Central memory CD8-positive, alpha-beta T cell (primary cell): Measurements from ENCODE around the gene LIF.

Experiments
- ATAC-seq: fragments of 150-1000 bp; cut with Tn5 transposase; replicated peaks from 2 replicates; pipeline ENCODE4 v1.10.0; 2022; ENCODE audit warnings: mild to moderate bottlenecking, moderate FRiP score, moderate number of reproducible peaks; ENCODE audit not compliant: poor library complexity, severe bottlenecking; ENCODE audit errors: extremely low read depth
- DNase-seq, 2 donors: peaks; one replicate each; pipeline ENCODE4 v3.0.0; 2021; ENCODE audit warnings: low spot score in 2 of 2
- H3K27ac Mint-ChIP-seq: one replicate; pipeline ENCODE4 v1.8.0; 2022; ENCODE audit warnings: low read depth, mild to moderate bottlenecking, moderate library complexity, mixed read lengths
- H3K27me3 Mint-ChIP-seq: one replicate; pipeline ENCODE4 v1.8.0; 2022; ENCODE audit warnings: mixed read lengths
- H3K36me3 Mint-ChIP-seq: one replicate; pipeline ENCODE4 v1.8.0; 2022; ENCODE audit warnings: mild to moderate bottlenecking, moderate library complexity, mixed read lengths; ENCODE audit not compliant: insufficient read depth
- H3K4me1 Mint-ChIP-seq: one replicate; pipeline ENCODE4 v1.8.0; 2022; ENCODE audit warnings: mixed read lengths
- H3K4me3 Mint-ChIP-seq: one replicate; pipeline ENCODE4 v1.8.0; 2022; ENCODE audit warnings: mild to moderate bottlenecking, moderate library complexity, mixed read lengths
- H3K9me3 Mint-ChIP-seq: one replicate; pipeline ENCODE4 v1.8.0; 2022; ENCODE audit warnings: mixed read lengths

Gene LIF

DNA sequence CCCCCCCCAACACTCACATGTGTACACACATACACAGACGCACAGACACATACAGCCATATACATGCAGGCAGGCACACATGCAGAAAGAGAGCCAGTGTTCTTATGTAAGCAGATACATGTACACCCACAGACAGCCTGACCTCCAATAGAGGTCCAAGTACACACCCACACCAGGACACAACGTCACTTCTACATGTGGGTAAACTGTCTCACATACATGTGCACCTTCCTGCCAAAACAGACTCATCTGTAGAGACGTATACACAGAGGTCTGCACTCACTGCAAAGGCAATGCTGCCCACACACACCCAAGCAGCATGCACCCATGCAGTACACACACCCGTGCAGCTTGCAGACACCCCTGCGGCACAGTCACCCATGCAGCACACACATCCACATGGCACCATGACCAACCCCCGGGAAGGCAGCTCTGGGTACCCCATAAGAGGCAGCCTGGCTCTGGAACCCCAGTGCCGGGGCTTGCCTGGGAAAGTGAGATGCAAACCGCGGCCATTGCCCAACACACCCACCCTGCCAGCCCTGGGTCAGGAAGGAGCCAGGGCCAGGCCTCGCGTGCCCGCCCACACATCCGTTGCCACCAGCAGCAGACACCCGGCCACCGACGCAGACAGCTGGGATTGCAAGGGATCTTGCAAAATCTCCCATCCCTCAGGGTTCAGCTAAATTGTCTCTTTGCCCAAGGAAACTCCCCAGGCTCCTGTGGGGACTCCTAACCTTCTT lies 32.7 kb upstream of the LIF start:
- Mint-ChIP-seq H3K4me3 (no peak overlapping the region), H3K9me3 (no peaks in the 10 kb centered on the region), H3K36me3 (peaks cover 6% of the 10 kb centered on the region), H3K4me1 (peaks cover 14% of the 10 kb centered on the region), H3K27ac (no peak overlapping the region), H3K27me3 (peaks cover 41% of the 10 kb centered on the region)
- no peak for DNase-seq
- ATAC-seq, result no peak

DNA sequence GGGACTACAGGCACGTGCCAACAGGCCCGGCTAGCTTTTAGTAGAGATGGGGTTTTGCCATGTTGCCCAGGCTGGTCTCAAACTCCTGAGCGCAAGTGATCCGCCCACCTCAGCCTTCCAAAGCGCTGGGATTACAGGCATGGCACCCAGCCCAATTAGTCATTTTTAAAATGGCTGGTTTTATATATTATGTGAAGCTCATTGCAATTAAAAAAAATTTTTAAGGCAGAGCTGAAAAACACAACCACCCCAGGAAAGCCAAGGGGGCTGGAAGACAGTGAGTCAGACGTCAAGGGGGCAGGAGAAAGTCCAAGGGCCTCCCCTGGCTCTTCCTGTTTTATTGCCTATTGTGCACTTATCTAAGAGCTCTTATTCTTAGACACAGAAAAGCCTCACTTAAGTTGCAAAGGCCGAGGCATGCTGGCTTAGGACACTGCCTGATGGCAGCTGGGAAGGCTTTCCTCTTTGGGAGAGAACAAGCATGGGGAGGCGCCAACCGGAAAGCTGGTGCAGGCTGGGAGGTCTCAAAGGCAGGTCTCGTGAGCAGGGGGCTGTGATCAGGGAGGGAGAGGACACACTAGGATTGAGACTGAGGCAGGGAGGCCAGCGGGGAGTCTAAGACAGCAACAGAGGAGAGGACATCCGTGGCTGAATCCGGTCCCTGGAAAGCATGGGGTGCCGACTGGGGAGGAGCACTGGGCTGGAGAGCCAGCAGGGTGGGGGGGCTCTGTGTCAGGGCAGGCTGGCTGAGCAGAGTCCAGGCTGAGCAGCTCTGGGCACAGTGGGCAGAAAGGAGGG lies 31.2 kb upstream of the LIF start:
- Mint-ChIP-seq H3K27me3 (peaks cover 41% of the 10 kb centered on the region), H3K9me3 (no peaks in the 10 kb centered on the region), H3K4me3 (no peak overlapping the region), H3K36me3 (peaks cover 6% of the 10 kb centered on the region), H3K4me1 (peaks cover 14% of the 10 kb centered on the region), H3K27ac (no peak overlapping the region)
- ATAC-seq (no peak), DNase-seq (no peak)

DNA sequence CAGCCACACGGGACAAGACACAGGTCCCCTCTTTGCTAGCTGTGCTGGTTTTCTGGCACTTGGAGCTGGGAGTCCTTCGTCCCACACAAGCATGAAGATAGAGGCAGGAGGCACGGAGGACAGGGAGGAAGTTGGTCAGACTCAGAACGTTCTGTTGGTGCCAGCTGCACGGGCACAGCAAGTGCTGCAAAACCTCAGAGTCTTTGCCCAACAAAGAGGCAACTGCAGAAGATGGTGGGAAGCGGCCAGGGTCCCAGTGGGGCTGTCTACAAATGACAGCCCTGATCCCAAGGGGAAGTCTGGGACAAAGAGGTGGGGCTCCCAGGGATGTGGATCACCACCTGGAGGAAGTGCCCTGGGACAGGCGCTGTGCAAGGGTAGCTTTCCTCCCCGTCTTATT lies 29.5 kb upstream of the LIF start:
- Mint-ChIP-seq H3K36me3 (peaks cover 6% of the 10 kb centered on the region), H3K27me3 (peaks cover 41% of the 10 kb centered on the region), H3K4me1 (peaks cover 14% of the 10 kb centered on the region), H3K4me3 (peak overlapping the region; percentile 31), H3K9me3 (no peaks in the 10 kb centered on the region), H3K27ac (no peak overlapping the region)
- ATAC-seq, result no peak
- DNase-seq, result no peak

DNA sequence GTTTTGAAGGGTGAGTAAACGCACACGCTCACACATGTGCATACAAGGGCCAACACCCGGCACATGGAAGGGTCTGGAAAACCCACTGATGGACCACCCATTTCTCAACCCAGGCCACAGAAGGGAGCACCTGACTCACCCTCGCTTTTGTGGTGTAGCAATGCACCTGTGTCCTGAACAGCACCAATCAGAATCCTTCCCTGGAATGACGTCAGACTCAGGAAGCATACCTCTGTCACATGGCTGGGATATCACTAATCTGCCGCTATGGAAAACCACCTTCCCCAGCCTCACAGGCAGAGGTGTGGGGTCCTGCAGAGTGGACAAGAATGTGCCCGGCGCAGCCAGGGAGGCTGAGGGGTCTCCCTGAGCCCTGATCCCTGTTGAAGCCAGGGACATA lies 29.1 kb upstream of the LIF start:
- H3K9me3 Mint-ChIP-seq, result no peaks in the 10 kb centered on the region
- DNase-seq (no peak), ATAC-seq (no peak)
- peaks cover 17% of the 10 kb centered on the region for H3K4me1 Mint-ChIP-seq
- peaks cover 9% of the 10 kb centered on the region for H3K36me3 Mint-ChIP-seq
- H3K27ac Mint-ChIP-seq, result no peak overlapping the region
- peak overlapping the region; percentile 31 for H3K4me3 Mint-ChIP-seq
- peaks cover 41% of the 10 kb centered on the region for H3K27me3 Mint-ChIP-seq

DNA sequence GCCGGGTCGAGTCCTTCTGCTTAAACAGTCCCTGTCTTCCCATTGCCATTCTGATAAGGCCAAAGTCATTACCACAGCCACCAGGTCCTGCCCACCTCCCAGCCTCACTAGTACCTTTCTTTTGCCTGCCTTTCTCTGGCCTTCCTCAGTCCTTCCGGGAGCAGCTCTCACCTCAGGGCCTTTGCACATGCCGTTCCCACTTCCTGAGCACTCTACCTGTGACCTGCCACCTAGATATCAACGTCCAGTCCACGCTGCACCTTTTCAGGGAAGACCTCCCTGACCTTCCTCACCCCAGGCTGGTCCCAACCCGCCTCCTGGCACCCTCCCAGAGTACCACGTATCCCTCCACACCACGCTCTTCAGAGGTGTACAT lies 27.9 kb upstream of the LIF start:
- Mint-ChIP-seq H3K9me3 (no peaks in the 10 kb centered on the region), H3K4me1 (peaks cover 20% of the 10 kb centered on the region), H3K36me3 (peaks cover 11% of the 10 kb centered on the region), H3K27me3 (peaks cover 34% of the 10 kb centered on the region), H3K27ac (no peak overlapping the region), H3K4me3 (no peak overlapping the region)
- no peak for DNase-seq
- ATAC-seq, result no peak

DNA sequence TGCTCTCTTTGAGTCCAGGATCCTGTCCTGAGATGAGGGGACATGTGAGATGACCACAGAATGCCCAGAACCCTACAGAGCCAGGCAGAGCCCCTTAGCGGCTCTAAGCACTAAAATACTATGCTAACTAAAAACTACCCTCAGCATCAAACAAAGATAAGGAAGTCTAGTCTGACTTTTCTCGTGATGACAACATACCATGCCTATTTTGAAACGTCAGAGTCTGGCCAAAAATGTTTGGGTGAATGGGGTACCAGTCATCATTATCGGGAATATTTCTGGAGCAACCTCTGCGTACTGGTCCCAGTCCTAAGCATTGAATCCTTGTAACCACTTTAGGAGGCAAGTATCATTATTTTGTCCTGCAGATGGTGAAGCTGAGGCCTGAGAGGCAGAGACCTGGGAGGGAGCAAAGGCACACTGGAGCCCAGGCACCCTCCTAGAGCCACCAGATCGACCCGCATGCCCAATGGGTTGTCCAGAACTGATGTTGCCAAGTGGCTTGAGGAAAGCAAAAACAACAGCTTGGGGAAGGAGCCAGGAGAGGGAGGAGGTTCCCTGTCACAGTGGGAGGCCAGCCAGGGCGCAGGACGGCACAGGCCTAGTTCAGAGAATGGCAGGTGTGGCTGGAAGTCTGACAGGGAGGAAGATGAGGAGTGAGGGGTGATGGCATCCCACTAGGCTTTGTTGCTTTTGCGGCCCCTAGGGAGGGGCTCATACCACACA lies 27.3 kb upstream of the LIF start:
- no peak overlapping the region for H3K4me3 Mint-ChIP-seq
- peaks cover 20% of the 10 kb centered on the region for H3K4me1 Mint-ChIP-seq

DNA sequence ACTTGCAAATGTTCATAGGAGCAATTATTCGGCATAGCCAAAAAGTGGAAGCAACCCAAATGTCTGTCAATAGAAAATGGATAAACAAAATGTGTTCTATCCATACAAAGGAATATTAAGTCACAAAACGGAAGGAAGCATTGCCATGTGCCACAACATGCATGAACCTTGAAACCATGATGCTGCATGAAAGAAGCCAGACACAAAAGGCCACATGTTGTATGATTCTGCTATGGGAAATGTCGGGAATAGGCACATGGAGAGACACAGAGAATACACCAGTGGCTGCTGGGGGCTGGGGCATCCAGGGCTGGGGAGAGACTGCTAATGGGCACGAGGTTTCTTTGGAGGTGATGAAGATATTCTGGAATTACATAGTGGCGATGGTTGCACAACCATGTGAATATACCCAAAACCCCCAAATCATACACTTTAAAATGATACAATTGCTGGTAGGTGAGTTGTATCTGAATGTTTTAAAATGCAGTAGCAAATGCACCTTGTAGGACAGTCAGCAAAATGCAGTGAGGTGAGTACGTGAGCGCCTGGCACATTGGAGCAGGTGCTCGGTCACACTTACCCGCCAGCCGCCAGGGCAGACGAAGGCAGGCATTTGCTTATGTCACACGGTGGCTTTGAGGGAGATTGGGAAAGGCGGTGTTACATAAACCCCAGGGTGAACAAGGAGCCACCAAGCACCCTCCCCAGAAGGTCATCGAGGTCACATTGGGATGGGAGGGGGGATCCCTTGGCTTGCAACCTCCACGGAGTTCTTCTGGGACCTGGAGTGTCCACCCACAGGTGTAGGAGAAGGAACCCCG lies 26.4 kb upstream of the LIF start:
- Mint-ChIP-seq H3K4me1 (peaks cover 27% of the 10 kb centered on the region), H3K27ac (no peak overlapping the region), H3K27me3 (peaks cover 20% of the 10 kb centered on the region), H3K4me3 (no peak overlapping the region), H3K36me3 (peaks cover 12% of the 10 kb centered on the region), H3K9me3 (no peaks in the 10 kb centered on the region)
- DNase-seq, result no peak
- ATAC-seq, result no peak

More for the DNA sequence above, 27.3 kb upstream of the LIF start:
- peaks cover 11% of the 10 kb centered on the region for H3K36me3 Mint-ChIP-seq
- no peak overlapping the region for H3K27ac Mint-ChIP-seq
- no peak for ATAC-seq
- no peaks in the 10 kb centered on the region for H3K9me3 Mint-ChIP-seq
- H3K27me3 Mint-ChIP-seq, result peaks cover 29% of the 10 kb centered on the region
- no peak for DNase-seq

DNA sequence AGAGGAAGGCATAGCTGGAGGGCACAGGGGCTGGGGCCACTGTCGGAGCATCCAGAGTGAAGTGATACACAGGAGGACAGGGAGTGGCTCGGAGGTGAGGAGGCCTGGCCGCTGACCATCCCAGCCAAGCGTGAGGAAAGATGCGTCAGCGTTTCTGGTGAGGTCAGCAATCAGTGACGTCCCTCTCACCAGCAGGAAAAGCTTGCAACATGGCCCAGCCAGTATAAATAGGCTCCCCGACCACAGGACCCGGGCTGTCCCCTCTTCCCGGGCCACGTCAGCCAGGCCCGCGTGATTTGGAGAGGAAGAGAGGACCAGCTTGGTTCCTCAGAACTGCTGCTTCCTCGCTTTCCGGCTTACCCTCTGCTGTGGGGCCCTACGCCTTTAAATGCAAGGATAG lies 24.3 kb upstream of the LIF start:
- Mint-ChIP-seq H3K27me3 (peaks cover 5% of the 10 kb centered on the region), H3K4me1 (peaks cover 42% of the 10 kb centered on the region)

DNA sequence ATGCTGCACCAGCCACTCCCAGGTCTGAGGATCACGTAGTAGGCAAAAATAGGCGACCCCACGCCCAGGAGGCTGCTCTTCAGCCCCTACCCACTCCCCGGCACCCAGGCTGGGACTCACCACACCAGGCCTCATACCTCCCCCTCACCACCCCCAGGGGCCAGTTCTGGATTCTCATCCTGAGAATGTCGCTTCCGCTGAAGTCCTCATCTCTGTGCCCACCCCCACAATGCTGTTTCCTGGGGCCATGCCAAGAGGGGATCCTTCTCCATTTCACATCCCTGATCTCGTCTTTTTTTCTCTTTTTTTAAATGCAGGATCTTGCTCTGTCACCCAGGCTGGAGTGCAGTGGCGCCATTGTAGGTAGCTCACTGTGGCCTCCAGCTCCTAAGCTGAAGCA lies 21.8 kb upstream of the LIF start:
- DNase-seq, result no peak
- Mint-ChIP-seq H3K4me1 (peaks cover 47% of the 10 kb centered on the region), H3K36me3 (peaks cover 25% of the 10 kb centered on the region), H3K9me3 (no peaks in the 10 kb centered on the region), H3K27ac (peak overlapping the region; percentile 96), H3K4me3 (peak overlapping the region; percentile 90), H3K27me3 (no peaks in the 10 kb centered on the region)
- no peak for ATAC-seq

More for the DNA sequence above, 24.3 kb upstream of the LIF start:
- H3K4me3 Mint-ChIP-seq, result no peak overlapping the region
- DNase-seq (no peak), ATAC-seq (no peak)
- H3K27ac Mint-ChIP-seq, result no peak overlapping the region
- H3K36me3 Mint-ChIP-seq, result peaks cover 21% of the 10 kb centered on the region
- H3K9me3 Mint-ChIP-seq, result no peaks in the 10 kb centered on the region

DNA sequence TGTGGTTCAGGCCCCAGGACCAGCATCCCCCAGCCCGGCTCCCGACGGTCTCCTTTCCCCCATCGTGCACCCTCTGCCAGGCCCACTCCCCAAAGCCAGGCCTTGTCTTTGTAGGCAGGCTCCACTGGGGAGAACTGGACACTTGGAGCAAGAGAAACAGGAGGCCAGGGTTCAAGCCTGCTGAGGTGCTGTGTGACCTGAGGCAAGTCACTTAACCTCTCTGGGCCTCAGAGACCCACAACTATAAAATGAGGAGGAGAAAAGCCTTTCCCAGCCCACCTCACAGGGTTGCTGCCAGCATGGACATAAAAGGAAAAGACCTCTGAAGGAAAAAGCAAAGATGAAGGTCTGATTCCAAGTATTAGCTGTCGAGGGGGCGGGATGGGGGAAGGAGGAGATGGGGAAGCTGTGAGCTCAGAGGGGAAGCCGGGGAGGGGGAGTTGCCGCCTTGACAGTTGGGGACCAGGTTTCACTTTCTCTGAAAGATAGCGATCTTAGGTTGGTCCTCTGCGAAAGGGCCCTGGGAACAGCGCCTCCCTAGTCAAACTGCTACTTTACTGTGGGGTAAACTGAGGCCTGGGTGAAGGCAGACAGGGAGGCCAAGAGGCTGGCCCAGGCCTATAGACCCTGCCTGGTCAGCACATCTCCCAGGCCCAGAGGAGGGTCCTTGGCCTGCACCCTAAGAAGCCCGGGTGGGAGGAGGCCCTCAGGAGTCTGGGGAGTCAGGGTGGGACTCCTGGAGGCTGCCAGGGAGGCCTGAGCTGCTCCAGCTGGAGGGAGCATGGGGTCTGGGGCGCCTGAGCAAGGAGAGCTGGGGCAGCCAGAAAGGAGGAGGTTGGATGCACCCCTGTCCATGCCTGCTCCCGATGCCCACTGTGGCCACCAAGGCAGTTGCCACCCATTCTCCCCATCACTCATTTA lies 21.1 kb upstream of the LIF start:
- Mint-ChIP-seq H3K27ac (peak overlapping the region; percentile 96), H3K4me3 (peak overlapping the region; percentile 90), H3K4me1 (peaks cover 53% of the 10 kb centered on the region), H3K27me3 (no peaks in the 10 kb centered on the region), H3K36me3 (peaks cover 30% of the 10 kb centered on the region), H3K9me3 (no peaks in the 10 kb centered on the region)
- ATAC-seq (peak; percentile 15), DNase-seq (peak in 1 of 2 donors; percentile 34)
